HepG2 (cell line): ENCODE results near the gene FANCE. TPM values are rescaled to one million over a fixed set of nuclear protein-coding genes. Genes with fewer than 3 reads are reported as not detected.

Experiments used
- CCAR2 ChIP-seq: fragments of 200-400 bp; formaldehyde crosslinking; optimal IDR thresholded peaks from 2 replicates; pipeline ENCODE3; 2018; ENCODE audit warnings: low read depth, mild to moderate bottlenecking, low read length, moderate library complexity
- DNMT1 ChIP-seq: sonication (generic); formaldehyde crosslinking; IDR thresholded peaks from 2 replicates; pipeline ENCODE4 v1.5.1; 2020; ENCODE audit warnings: mild to moderate bottlenecking, missing genetic modification reagents
- DPF2 ChIP-seq: sonication (generic); formaldehyde crosslinking; IDR thresholded peaks from 2 replicates; pipeline ENCODE4 v1.4.0; 2020; ENCODE audit warnings: mild to moderate bottlenecking, low read depth, missing genetic modification reagents, borderline replicate concordance
- HIVEP1 ChIP-seq: sonication (generic); formaldehyde crosslinking; IDR thresholded peaks from 2 replicates; pipeline ENCODE4 v1.4.0; 2020; ENCODE audit warnings: mild to moderate bottlenecking, missing genetic modification reagents
- HMG20B ChIP-seq: conservative IDR thresholded peaks from 2 replicates; pipeline ENCODE4 v1.6.1; 2016; ENCODE audit warnings: missing genetic modification reagents, missing compliant biosample characterization
- JUN ChIP-seq: sonication (generic); formaldehyde crosslinking; IDR thresholded peaks from 2 replicates; pipeline ENCODE4 v1.4.0; 2020; ENCODE audit warnings: mild to moderate bottlenecking, missing genetic modification reagents
- NR2C2 ChIP-seq: sonication (generic); formaldehyde crosslinking; IDR thresholded peaks from 2 replicates; pipeline ENCODE4 v1.4.0; 2020; ENCODE audit warnings: missing genetic modification reagents, mild to moderate bottlenecking, moderate library complexity, borderline replicate concordance
- PLRG1 ChIP-seq: fragments of 450-650 bp; conservative IDR thresholded peaks from 2 replicates; pipeline ENCODE4 v1.6.1; 2016
- RAD21 ChIP-seq: fragments of 450-650 bp; formaldehyde crosslinking; IDR thresholded peaks from 2 replicates; pipeline ENCODE4 v1.5.0; 2020; ENCODE audit warnings: mild to moderate bottlenecking
- RARG ChIP-seq: sonication (generic); formaldehyde crosslinking; IDR thresholded peaks from 2 replicates; pipeline ENCODE4 v1.4.0; 2020; ENCODE audit warnings: low read depth, mild to moderate bottlenecking, missing genetic modification reagents
- SP140L ChIP-seq: sonication (generic); formaldehyde crosslinking; IDR thresholded peaks from 2 replicates; pipeline ENCODE4 v1.4.0; 2020; ENCODE audit warnings: missing genetic modification reagents, borderline replicate concordance
- ZNF326 ChIP-seq: sonication (generic); formaldehyde crosslinking; IDR thresholded peaks from 2 replicates; pipeline ENCODE4 v1.4.0; 2020; ENCODE audit warnings: missing genetic modification reagents, borderline replicate concordance
- ZNF44 ChIP-seq: sonication (generic); formaldehyde crosslinking; IDR thresholded peaks from 2 replicates; pipeline ENCODE4 v1.5.1; 2020; ENCODE audit warnings: mild to moderate bottlenecking, missing genetic modification reagents
- ZNF501 ChIP-seq: sonication (generic); formaldehyde crosslinking; IDR thresholded peaks from 2 replicates; pipeline ENCODE4 v1.5.1; 2020; ENCODE audit warnings: mild to moderate bottlenecking, moderate library complexity, missing genetic modification reagents
- ZNF746 ChIP-seq: sonication (generic); formaldehyde crosslinking; IDR thresholded peaks from 2 replicates; pipeline ENCODE4 v1.8.0; 2022; ENCODE audit warnings: mild to moderate bottlenecking, missing genetic modification reagents
- polyA plus RNA-seq, 8 experiments: library from polyadenylated mRNA; depleted of rRNA in 3 of 8; stranded (reverse) in 7 of 8; unstranded in 1 of 8; fragments of >200 nt; fragmentation: Illumina TruSeq in 4 of 8; extraction: Trizol in 4 of 8; gene quantifications; 2 replicates each; pipeline versions ENCODE4 v1.2.1 to v1.2.3, GENCODE V29; 2011 to 2016; ENCODE audit warnings: low read depth in 4 of 8, missing spikeins in 1 of 8, mixed read lengths in 1 of 8; ENCODE audit not compliant: insufficient read depth in 1 of 8
- total RNA-seq, 5 experiments: library from RNA; depleted of rRNA; stranded (reverse); fragments of >200 nt; fragmentation: Illumina TruSeq; extraction: Trizol; gene quantifications; 2 replicates each; pipeline ENCODE4 v1.2.3, GENCODE V29; 2016; ENCODE audit warnings: low read depth in 1 of 5
- TF ChIP-seq, protein P1 (sequence below): sonication (generic); formaldehyde crosslinking; conservative IDR thresholded peaks from 2 replicates; pipeline ENCODE4 v1.8.0; 2022; ENCODE audit warnings: mild to moderate bottlenecking, moderate library complexity, missing genetic modification reagents
- TF ChIP-seq, protein P2 (sequence below): sonication (generic); formaldehyde crosslinking; IDR thresholded peaks from 2 replicates; pipeline ENCODE4 v1.8.1; 2023; ENCODE audit warnings: mild to moderate bottlenecking, missing genetic modification reagents
- TF ChIP-seq, protein P3 (sequence below): sonication (generic); formaldehyde crosslinking; IDR thresholded peaks from 2 replicates; pipeline ENCODE4 v1.4.0; 2020; ENCODE audit warnings: missing genetic modification reagents
- TF ChIP-seq, protein P4 (sequence below): IDR thresholded peaks from 2 replicates; pipeline ENCODE4 v1.6.1; 2012; ENCODE audit warnings: low read depth, low read length, improper control_type of control experiment
- TF ChIP-seq, protein P5 (sequence below): IDR thresholded peaks from 2 replicates; pipeline ENCODE4 v1.6.1; 2018; ENCODE audit warnings: missing genetic modification reagents
- TF ChIP-seq, protein P6 (sequence below), 2 experiments: fragments of 450-650 bp in 1 of 2; sonication (generic) in 1 of 2; formaldehyde crosslinking; IDR thresholded peaks; 2 replicates each; pipeline versions ENCODE4 v1.5.0 to v1.8.0; 2020 to 2022; ENCODE audit warnings: mild to moderate bottlenecking in 1 of 2, missing genetic modification reagents in 1 of 2

The FANCE gene
- total and polyA plus RNA-seq, 2 of the 13 experiments (the other 11 are each of a cell fraction or from before 2014, with no cell fraction given): 7.1 to 11.2 TPM

DNA sequence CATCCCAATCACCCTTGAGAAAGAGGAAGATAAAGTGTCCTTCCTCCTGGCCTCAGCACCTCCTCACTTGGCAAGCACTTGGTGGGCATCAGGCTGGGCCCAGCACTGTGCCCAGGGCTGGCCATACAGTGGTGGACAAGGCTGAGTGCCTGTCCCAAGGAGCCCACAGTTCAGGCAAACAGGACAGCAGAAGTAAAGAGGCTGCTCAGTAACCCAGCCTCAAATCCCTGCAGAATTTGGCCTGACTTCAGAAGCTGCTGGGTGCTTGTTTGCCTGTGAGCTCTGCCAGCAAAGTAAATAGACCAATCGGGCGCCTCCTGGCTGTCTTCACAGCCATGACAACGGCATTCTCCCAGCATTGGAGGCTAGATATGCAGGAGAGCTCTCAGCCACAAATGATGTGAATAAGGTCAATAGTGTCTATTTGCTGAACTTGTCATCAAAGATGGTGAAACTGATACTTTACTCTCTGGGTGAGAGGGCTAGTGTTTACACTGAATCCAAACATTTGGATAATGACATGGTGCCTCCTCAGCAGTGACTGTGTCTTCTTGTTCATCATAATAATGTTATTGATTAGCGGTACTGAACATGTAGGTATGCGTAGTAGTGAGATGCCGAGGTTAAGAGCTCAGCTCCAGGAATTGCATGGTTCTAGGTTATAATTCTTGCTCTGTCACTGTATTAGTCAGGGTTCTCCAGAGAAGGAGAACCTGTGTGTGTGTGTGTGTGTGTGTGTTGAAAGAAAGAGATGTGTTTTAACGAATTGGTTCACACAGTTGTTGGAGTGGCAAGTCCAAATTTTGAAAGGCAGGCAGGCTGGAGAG is 36.9 kb upstream of the FANCE start (continued):
- TF ChIP-seq, protein P1, sequence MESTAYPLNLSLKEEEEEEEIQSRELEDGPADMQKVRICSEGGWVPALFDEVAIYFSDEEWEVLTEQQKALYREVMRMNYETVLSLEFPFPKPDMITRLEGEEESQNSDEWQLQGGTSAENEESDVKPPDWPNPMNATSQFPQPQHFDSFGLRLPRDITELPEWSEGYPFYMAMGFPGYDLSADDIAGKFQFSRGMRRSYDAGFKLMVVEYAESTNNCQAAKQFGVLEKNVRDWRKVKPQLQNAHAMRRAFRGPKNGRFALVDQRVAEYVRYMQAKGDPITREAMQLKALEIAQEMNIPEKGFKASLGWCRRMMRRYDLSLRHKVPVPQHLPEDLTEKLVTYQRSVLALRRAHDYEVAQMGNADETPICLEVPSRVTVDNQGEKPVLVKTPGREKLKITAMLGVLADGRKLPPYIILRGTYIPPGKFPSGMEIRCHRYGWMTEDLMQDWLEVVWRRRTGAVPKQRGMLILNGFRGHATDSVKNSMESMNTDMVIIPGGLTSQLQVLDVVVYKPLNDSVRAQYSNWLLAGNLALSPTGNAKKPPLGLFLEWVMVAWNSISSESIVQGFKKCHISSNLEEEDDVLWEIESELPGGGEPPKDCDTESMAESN (CRISPR knock-in tag): peak; percentile 91
- TF ChIP-seq PLRG1 (no peak), RARG (peak; percentile 69; the same call in 1 of the 2 replicates), ZNF326 (CRISPR knock-in tag) (no peak), RAD21 (peak; percentile 97), SP140L (CRISPR knock-in tag) (0 out of 2 replicates have a peak, but pooled peaks have one; percentile 73), ZNF501 (CRISPR knock-in tag) (peak; percentile 60; the same call in 1 of the 2 replicates), NR2C2 (CRISPR knock-in tag) (peak; percentile 73; the same call in 1 of the 2 replicates), HIVEP1 (CRISPR knock-in tag) (no peak; the same call in 1 of the 2 replicates), JUN (CRISPR knock-in tag) (peak; percentile 92; the same call in 1 of the 2 replicates), ZNF44 (CRISPR knock-in tag) (peak; percentile 75; the same call in 1 of the 2 replicates), DNMT1 (CRISPR knock-in tag) (no peak; the same call in 1 of the 2 replicates), ZNF746 (CRISPR knock-in tag) (no peak), DPF2 (CRISPR knock-in tag) (peak; percentile 91), CCAR2 (peak; percentile 65), HMG20B (CRISPR knock-in tag) (peak; percentile 98)
- TF ChIP-seq, protein P2, sequence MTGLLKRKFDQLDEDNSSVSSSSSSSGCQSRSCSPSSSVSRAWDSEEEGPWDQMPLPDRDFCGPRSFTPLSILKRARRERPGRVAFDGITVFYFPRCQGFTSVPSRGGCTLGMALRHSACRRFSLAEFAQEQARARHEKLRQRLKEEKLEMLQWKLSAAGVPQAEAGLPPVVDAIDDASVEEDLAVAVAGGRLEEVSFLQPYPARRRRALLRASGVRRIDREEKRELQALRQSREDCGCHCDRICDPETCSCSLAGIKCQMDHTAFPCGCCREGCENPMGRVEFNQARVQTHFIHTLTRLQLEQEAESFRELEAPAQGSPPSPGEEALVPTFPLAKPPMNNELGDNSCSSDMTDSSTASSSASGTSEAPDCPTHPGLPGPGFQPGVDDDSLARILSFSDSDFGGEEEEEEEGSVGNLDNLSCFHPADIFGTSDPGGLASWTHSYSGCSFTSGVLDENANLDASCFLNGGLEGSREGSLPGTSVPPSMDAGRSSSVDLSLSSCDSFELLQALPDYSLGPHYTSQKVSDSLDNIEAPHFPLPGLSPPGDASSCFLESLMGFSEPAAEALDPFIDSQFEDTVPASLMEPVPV (CRISPR knock-in tag): peak; percentile 64
- TF ChIP-seq, protein P3, sequence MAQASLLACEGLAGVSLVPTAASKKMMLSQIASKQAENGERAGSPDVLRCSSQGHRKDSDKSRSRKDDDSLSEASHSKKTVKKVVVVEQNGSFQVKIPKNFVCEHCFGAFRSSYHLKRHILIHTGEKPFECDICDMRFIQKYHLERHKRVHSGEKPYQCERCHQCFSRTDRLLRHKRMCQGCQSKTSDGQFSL: 0 out of 2 replicates have a peak, but pooled peaks have one; percentile 26
- TF ChIP-seq, protein P4, sequence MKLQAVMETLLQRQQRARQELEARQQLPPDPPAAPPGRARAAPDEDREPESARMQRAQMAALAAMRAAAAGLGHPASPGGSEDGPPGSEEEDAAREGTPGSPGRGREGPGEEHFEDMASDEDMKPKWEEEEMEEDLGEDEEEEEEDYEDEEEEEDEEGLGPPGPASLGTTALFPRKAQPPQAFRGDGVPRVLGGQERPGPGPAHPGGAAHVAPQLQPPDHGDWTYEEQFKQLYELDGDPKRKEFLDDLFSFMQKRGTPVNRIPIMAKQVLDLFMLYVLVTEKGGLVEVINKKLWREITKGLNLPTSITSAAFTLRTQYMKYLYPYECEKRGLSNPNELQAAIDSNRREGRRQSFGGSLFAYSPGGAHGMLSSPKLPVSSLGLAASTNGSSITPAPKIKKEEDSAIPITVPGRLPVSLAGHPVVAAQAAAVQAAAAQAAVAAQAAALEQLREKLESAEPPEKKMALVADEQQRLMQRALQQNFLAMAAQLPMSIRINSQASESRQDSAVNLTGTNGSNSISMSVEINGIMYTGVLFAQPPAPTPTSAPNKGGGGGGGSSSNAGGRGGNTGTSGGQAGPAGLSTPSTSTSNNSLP: peak; percentile 99
- TF ChIP-seq, protein P5, sequence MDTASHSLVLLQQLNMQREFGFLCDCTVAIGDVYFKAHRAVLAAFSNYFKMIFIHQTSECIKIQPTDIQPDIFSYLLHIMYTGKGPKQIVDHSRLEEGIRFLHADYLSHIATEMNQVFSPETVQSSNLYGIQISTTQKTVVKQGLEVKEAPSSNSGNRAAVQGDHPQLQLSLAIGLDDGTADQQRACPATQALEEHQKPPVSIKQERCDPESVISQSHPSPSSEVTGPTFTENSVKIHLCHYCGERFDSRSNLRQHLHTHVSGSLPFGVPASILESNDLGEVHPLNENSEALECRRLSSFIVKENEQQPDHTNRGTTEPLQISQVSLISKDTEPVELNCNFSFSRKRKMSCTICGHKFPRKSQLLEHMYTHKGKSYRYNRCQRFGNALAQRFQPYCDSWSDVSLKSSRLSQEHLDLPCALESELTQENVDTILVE (CRISPR knock-in tag): peak; percentile 72
- TF ChIP-seq, protein P6, sequence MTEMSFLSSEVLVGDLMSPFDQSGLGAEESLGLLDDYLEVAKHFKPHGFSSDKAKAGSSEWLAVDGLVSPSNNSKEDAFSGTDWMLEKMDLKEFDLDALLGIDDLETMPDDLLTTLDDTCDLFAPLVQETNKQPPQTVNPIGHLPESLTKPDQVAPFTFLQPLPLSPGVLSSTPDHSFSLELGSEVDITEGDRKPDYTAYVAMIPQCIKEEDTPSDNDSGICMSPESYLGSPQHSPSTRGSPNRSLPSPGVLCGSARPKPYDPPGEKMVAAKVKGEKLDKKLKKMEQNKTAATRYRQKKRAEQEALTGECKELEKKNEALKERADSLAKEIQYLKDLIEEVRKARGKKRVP (CRISPR knock-in tag; IDR thresholded peaks at IDR 0.05): peak in 1 of 2 experiments; percentile 86; a peak in 2 of 4 replicates
